Effector memory CD8-positive, alpha-beta T cell (primary cell): ENCODE measurements around the gene UBTD2.
A peak's percentile ranks its signal among the peaks of the same experiment; 100 is the strongest.

Experiments used
- ATAC-seq: fragments of 150-1000 bp; cut with Tn5 transposase; replicated peaks from 2 replicates; pipeline ENCODE4 v1.10.0; 2021; ENCODE audit warnings: mild to moderate bottlenecking, moderate library complexity
- DNase-seq, 3 experiments: peaks; one replicate each; pipeline ENCODE4 v3.0.0; 2021
- H3K27ac Mint-ChIP-seq, 2 donors: one replicate each; pipeline ENCODE4 v1.8.0; 2022; ENCODE audit warnings: mild to moderate bottlenecking in 2 of 2, mixed read lengths in 2 of 2, moderate library complexity in 2 of 2
- H3K27me3 Mint-ChIP-seq, 2 donors: one replicate each; pipeline ENCODE4 v1.8.0; 2022; ENCODE audit warnings: mixed read lengths in 2 of 2
- H3K36me3 Mint-ChIP-seq: one replicate; pipeline ENCODE4 v1.8.0; 2022; ENCODE audit warnings: mild to moderate bottlenecking, moderate library complexity, mixed read lengths; ENCODE audit not compliant: insufficient read depth
- H3K4me1 Mint-ChIP-seq, 2 donors: one replicate each; pipeline ENCODE4 v1.8.0; 2022; ENCODE audit warnings: low read depth in 2 of 2, mixed read lengths in 2 of 2
- H3K4me3 Mint-ChIP-seq, 2 donors: one replicate each; pipeline ENCODE4 v1.8.0; 2022; ENCODE audit warnings: mild to moderate bottlenecking in 2 of 2, mixed read lengths in 2 of 2, moderate library complexity in 2 of 2
- H3K9me3 Mint-ChIP-seq, 2 donors: one replicate each; pipeline ENCODE4 v1.8.0; 2022; ENCODE audit warnings: mixed read lengths in 2 of 2

UBTD2 gene

DNA sequence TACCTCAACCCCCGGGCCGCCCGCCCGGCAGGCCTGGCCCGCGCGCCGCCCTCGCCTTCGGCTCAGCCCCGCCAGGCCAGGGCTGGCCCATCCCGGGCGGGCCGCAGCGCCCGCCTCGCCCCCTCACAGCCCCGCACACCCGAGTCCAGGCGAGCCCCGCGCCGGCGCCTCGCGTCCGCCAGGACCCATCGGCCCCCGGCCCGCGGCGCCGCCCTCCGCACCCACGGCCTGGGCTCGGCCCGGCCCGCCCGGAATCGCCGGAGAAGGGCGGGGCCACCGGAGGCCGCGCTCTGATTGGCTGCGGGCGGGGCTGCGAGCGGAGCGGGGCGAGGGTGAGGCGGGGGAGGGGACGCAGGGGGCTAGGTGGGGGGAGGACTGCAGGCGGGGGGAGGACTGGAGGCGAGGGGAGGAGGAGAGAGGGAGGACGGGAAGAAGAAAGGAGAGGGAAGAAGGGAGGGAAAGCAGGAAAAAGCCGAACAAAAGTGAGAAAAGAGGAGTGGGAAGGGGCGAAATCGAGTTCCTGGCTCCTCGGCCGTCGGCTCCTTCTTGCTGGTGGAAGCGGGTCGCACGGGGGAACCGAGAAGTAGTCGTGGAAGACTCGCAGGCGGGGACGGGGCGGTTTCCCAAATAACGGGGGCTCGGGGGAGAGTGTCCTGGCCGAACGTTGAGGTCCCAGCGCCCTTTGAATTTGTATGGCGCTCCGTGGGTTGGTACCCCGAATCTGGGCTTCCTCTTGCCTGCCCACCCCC lies 472 bp upstream of the UBTD2 start:
- ATAC-seq, result peak; percentile 82
- no peaks in the 10 kb centered on the region for H3K9me3 Mint-ChIP-seq
- H3K27ac Mint-ChIP-seq, result peak overlapping the region; percentile 51 to 88
- peaks cover 13 to 16% of the 10 kb centered on the region in 2 donors for H3K4me1 Mint-ChIP-seq
- no peaks in the 10 kb centered on the region for H3K27me3 Mint-ChIP-seq
- H3K4me3 Mint-ChIP-seq, result peak overlapping the region; percentile 87 to 90
- H3K36me3 Mint-ChIP-seq, result peaks cover 8% of the 10 kb centered on the region
- peak; percentile 60 to 61 (median 60) for DNase-seq

DNA sequence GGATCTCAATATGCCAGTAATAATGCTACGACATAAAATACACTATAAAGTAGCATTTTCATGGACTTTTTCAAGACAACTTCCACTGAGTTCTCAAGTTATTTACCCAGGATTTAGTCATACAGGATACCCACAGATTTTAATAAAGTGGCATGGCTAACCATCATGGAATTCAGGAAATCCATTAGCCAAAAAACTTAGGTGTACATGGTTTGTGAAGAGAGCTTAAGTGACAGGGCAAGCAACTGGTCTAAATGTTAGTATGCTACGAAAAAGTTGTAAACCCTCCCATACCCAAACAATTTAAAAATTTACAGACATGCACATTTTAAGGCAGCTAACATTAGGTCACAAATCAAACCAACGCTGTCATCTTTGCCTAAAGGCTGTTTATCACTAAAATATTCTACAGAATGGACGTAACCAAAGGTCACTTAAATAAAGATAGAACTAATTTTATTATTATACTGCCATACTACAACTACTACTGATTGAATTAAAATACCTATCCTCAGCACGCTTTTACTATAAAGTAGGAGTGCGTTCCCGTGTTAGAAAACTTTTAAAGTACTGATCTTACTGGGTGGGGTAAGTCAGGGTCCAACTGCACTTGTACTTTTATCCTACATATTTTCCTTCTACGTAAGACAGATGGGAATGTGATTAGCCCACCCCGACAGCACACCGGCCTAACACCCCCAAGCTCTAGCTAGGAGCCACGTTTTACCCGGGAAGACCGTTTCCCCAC lies 1.1 kb downstream of the UBTD2 start:
- H3K27ac Mint-ChIP-seq, result peak overlapping the region; percentile 84 to 85
- H3K9me3 Mint-ChIP-seq, result no peaks in the 10 kb centered on the region
- H3K4me1 Mint-ChIP-seq, result peaks cover 13 to 16% of the 10 kb centered on the region in 2 donors
- peaks cover 8% of the 10 kb centered on the region for H3K36me3 Mint-ChIP-seq
- ATAC-seq (no peak), DNase-seq (no peak)
- H3K4me3 Mint-ChIP-seq, result peak overlapping the region; percentile 87 to 90
- H3K27me3 Mint-ChIP-seq, result no peaks in the 10 kb centered on the region

DNA sequence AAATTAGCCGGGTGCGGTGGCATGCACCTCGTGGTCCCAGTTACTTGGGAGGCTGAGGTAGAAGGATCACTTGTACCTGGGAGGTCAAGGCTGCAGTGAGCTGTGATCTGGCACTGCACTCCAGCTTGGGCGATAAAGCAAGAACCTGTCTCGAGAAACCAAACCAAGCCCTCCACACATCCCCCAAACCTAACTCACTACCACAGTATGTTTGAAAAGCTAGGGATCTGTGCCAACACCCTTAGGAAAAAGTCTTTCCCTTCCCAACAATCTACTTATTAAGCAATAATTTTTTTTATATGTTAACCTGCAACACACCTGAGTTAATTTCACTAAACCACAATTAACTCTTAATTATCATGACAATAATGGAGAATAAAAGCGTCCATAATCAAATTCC lies 2.2 kb downstream of the UBTD2 start:
- no peaks in the 10 kb centered on the region for H3K9me3 Mint-ChIP-seq
- H3K36me3 Mint-ChIP-seq, result peaks cover 8% of the 10 kb centered on the region
- no peaks in the 10 kb centered on the region for H3K27me3 Mint-ChIP-seq
- H3K27ac Mint-ChIP-seq, result peak overlapping the region in 1 of 2 donors; percentile 10
- ATAC-seq, result no peak
- H3K4me3 Mint-ChIP-seq, result peak overlapping the region in 1 of 2 donors; percentile 45
- no peak for DNase-seq
- peaks cover 14 to 16% of the 10 kb centered on the region in 2 donors for H3K4me1 Mint-ChIP-seq

DNA sequence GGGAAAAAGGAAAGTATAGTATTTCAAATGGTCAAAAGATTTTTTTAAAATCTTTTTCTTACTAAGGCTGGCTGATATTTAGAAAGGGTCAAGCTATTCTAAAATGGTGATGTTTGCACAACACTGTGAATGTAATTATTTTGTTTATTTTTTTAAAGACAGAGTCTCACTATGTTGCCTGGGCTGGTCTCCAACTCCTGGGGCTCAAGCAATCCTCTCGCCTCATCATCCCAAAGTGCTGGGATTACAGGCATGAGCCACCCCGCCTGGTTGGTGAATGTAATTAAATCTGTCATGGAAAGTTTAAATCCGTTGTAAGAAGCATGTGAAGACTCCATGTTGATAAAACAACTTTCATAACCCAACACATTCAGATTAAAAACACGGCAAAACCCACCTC lies 2.6 kb downstream of the UBTD2 start:
- Mint-ChIP-seq H3K9me3 (no peaks in the 10 kb centered on the region), H3K27me3 (no peaks in the 10 kb centered on the region), H3K27ac (no peak overlapping the region), H3K4me3 (no peak overlapping the region), H3K36me3 (peaks cover 8% of the 10 kb centered on the region), H3K4me1 (peaks cover 16% of the 10 kb centered on the region in 2 donors)
- DNase-seq (no peak), ATAC-seq (no peak)

DNA sequence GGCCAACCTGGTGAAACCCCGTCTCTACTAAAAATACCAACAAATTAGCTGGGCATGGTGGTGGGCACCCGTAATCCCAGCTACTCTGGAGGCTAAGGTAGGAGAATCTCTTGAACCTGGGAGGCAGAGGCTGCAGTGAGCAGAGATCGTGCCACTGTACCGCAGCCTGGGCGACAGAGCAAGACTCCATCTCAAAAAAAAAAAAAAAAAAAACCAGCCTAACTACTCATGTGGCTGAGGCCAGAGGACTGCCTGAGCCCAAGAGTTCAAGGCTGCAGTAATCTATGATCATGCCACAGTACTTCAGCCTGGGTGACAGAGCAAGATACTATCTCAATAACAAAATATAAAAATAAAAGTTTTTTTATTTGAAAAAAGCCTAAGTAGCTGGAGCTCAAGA lies 3.2 kb downstream of the UBTD2 start:
- Mint-ChIP-seq H3K27ac (no peak overlapping the region), H3K4me1 (peaks cover 21 to 22% of the 10 kb centered on the region in 2 donors), H3K9me3 (no peaks in the 10 kb centered on the region), H3K27me3 (no peaks in the 10 kb centered on the region), H3K36me3 (peaks cover 8% of the 10 kb centered on the region), H3K4me3 (no peak overlapping the region)
- ATAC-seq (no peak), DNase-seq (no peak)

DNA sequence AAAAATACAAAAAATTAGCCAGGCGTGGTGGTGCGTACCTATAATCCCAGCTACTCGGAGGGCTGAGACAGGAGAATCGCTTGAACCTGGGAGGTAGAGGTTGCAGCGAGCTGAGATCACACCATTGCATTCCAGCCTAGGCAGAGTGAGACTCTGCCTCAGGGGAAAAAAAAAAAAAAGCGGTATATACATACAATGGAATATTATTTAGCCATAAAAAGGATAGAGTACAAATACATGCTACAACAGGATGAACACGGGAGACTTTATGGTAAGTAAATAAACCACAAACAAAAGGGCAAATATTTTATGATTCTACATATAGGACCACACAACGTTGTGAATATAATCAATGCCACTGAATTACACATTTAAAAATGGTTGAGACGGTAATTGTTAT lies 5.2 kb downstream of the UBTD2 start:
- Mint-ChIP-seq H3K4me3 (no peak overlapping the region), H3K36me3 (peaks cover 4% of the 10 kb centered on the region), H3K27ac (no peak overlapping the region), H3K4me1 (peaks cover 25% of the 10 kb centered on the region in 2 donors), H3K27me3 (no peaks in the 10 kb centered on the region), H3K9me3 (no peaks in the 10 kb centered on the region)
- no peak for DNase-seq
- ATAC-seq, result no peak

DNA sequence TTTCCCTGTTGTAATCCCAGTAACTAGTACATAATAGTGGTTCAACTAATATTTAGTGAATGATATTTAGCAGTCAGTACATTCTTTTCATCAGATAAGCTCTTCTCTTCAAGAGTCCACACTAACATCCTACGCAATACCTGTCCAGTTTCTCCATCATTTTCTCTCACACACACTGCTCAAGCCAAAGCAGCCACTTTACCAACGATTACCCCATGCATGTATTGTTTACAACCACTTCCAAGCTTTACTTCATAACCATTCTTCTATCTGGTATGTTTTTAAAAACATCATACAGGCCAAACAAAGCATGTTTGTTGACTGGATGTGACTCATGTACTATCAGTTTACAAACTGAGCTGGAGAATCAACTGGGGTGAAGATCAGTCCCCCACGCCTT lies 7.3 kb downstream of the UBTD2 start:
- H3K36me3 Mint-ChIP-seq, result no peaks in the 10 kb centered on the region
- H3K27ac Mint-ChIP-seq, result no peak overlapping the region
- H3K27me3 Mint-ChIP-seq, result no peaks in the 10 kb centered on the region
- H3K4me1 Mint-ChIP-seq, result peaks cover 16 to 20% of the 10 kb centered on the region in 2 donors
- H3K9me3 Mint-ChIP-seq, result no peaks in the 10 kb centered on the region
- no peak overlapping the region for H3K4me3 Mint-ChIP-seq
- DNase-seq (no peak), ATAC-seq (no peak)

DNA sequence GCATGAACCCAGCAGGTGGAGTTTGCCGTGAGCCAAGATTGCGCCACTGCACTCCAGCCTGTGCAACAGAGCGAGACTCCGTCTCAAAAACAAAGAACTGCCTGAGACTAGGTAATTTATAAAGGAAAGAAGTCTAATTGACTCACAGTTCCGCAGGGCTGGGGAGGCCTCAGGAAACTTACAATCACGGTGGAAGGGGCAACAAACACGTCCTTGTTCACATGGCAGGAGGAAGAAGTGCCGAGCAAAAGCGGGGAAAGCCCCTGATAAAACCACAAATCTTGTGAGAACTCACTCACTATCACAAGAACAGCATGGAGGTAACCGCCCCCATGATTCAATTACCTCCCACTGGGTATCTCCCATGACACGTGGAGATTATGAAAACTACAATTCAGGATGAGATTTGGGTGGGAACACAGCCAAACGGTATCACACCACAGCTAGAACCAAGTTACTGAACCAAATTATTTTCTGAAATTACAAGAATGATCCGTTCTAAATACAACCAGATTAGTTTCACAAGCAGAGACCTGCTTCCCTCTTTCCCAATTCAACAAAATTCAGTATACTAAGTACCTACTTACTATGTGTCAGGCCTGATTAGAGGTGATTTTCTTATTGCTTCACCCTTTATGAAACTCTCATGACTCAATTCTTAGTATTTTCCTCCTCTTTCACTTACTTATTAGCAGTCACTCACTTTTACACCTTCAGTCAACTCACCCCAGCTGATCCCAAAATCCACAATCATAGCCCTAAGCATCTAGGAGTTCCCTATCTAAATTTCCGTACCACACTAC lies 8.4 kb downstream of the UBTD2 start:
- H3K27ac Mint-ChIP-seq, result peak overlapping the region; percentile 1 to 70
- peak in 2 of 3 experiments; percentile 7 to 13 for DNase-seq
- no peaks in the 10 kb centered on the region for H3K36me3 Mint-ChIP-seq
- H3K4me1 Mint-ChIP-seq, result peaks cover 16 to 20% of the 10 kb centered on the region in 2 donors
- H3K27me3 Mint-ChIP-seq, result no peaks in the 10 kb centered on the region
- no peaks in the 10 kb centered on the region for H3K9me3 Mint-ChIP-seq
- peak; percentile 86 for ATAC-seq
- no peak overlapping the region for H3K4me3 Mint-ChIP-seq

DNA sequence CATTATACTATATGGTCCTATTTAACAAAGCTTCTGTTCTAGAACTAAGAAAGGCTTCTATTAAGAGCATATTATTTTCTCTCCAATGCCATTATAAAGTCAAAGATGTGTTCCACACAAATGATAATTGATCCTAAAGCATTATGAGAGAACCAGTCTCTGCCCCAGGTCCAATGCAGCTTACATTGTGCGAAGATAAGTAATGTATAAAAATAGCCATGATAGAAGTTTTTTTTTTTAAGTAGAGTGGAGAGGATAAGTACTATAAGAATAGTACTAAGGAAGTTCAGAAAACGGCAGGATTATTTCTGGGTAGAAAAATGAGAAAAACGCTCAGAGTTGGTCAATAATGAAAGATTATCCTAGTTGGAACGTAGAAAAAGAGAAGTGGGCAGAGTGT lies 15.6 kb downstream of the UBTD2 start:
- Mint-ChIP-seq H3K9me3 (no peaks in the 10 kb centered on the region), H3K36me3 (no peaks in the 10 kb centered on the region), H3K4me3 (no peak overlapping the region), H3K27me3 (no peaks in the 10 kb centered on the region), H3K4me1 (peaks cover 6 to 8% of the 10 kb centered on the region in 2 donors), H3K27ac (peak overlapping the region in 1 of 2 donors; percentile 23)
- no peak for DNase-seq
- no peak for ATAC-seq

DNA sequence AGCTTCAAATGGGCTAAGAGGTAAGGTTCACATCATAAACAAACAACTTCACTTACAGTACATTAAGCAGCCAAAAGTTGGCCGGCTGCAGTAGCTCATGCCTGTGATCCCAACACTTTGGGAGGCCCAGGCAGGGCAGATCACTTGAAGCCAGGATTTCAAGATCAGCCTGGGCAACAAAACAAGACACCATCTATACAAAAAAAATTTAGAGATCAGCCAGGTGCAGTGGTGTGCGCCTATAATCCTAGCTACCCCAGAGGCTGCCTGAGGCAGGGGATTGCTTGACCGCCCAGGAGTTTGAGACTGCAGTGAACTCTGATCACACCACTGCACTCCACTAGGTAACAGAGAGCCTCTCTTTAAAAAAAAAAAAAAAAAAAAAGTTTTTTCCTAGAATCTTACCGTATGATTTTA lies 16.9 kb downstream of the UBTD2 start:
- H3K27ac Mint-ChIP-seq, result no peak overlapping the region
- no peak for ATAC-seq
- H3K4me3 Mint-ChIP-seq, result no peak overlapping the region
- no peaks in the 10 kb centered on the region for H3K9me3 Mint-ChIP-seq
- no peak for DNase-seq
- H3K4me1 Mint-ChIP-seq, result peaks cover 0 to 5% of the 10 kb centered on the region in 2 donors
- peaks cover 4% of the 10 kb centered on the region for H3K36me3 Mint-ChIP-seq
- no peaks in the 10 kb centered on the region for H3K27me3 Mint-ChIP-seq

DNA sequence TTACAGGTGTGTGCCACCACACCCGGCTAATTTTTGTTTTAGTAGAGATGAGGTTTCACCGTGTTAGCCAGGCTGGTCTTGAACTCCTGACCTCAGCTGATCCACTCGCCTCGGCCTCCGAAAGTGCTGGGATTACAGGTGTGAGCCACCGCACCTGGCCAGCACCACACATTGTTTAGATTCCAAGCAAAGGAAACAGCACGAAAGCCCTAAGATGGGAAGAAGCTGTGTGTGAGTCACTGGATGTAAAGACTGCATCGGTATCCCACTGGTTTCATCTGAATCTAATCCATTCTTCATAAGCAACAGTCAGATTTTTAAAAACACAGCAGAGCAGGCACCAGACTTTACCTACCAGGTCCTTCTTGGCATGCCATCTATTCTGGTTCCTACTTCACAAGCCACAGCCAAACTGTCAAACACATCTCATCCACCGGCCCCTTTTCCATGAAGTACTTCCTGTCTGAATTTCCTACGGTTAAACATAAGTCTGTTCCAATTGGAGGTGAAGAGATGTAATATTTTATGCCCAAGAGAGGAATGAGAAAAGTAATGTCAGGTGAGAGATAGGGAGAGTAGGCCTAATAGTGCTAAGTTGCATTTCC lies 17.4 kb downstream of the UBTD2 start:
- no peak for DNase-seq

DNA sequence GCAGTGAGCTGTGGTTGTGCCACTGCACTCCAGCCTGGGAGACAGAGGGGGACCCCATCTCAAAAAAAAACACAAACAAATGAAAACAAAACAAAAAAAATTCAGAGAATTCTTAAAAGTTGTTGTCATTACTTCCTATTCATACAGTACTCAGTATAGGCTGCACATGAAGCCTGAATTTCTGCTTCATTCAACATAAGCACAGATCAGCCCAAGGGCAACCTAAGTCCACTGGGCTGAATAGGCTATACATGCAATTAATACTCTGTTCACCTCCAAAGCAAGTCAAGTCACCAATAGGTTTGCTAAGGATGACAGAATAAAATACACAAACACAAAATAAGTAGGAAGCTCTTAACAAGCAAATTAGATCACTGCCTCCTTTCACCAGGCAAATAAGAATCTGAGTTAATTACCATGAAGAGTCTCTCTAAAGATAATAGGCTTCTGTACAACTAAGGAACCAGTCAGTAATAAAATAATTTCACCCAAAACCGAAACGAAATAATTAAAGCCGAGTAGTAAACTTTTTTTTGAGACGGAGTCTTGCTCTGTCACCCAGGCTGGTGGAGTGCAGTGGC lies 18.7 kb downstream of the UBTD2 start:
- DNase-seq (no peak), ATAC-seq (no peak)
- Mint-ChIP-seq H3K27ac (no peak overlapping the region), H3K9me3 (no peaks in the 10 kb centered on the region), H3K27me3 (no peaks in the 10 kb centered on the region), H3K4me1 (peaks cover 0 to 6% of the 10 kb centered on the region in 2 donors), H3K36me3 (peaks cover 4% of the 10 kb centered on the region), H3K4me3 (no peak overlapping the region)

More for the DNA sequence above, 17.4 kb downstream of the UBTD2 start:
- Mint-ChIP-seq H3K36me3 (peaks cover 4% of the 10 kb centered on the region), H3K27ac (no peak overlapping the region), H3K4me3 (no peak overlapping the region), H3K4me1 (peaks cover 0 to 6% of the 10 kb centered on the region in 2 donors), H3K9me3 (no peaks in the 10 kb centered on the region), H3K27me3 (no peaks in the 10 kb centered on the region)
- ATAC-seq, result no peak

DNA sequence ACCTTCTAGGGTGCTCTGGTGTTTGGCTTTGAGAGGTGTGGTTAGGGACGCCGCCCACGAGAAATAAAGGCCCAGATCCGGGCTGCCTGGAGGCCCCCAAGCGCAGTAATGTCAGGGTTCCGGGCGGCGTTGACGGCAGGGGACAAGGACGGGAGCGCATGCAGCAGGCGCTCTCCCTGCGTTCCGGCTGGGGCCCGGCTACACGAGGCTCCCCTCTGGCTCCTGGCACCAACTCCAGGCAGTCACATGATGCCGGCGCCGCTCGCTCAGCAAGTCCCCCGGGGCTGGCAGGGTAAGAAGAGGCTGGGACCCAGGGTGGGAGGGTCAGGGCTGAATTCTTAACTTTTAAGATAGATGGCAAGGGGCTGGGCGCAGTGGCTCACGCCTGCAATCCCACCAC lies 28.1 kb downstream of the UBTD2 start:
- ATAC-seq (no peak), DNase-seq (no peak)
- peaks cover 0 to 3% of the 10 kb centered on the region in 2 donors for H3K9me3 Mint-ChIP-seq
- no peak overlapping the region for H3K27ac Mint-ChIP-seq
- H3K36me3 Mint-ChIP-seq, result peaks cover 3% of the 10 kb centered on the region
- no peaks in the 10 kb centered on the region for H3K4me1 Mint-ChIP-seq
- H3K27me3 Mint-ChIP-seq, result no peaks in the 10 kb centered on the region
- no peak overlapping the region for H3K4me3 Mint-ChIP-seq
